Spleen (tissue), 11 donors: ENCODE measurements around the gene ACOT13. TPM values are rescaled to one million over a fixed set of nuclear protein-coding genes. Genes with fewer than 3 reads are reported as not detected.
A peak's percentile ranks its signal among the peaks of the same experiment; 100 is the strongest.

ENCODE experiments used
- DNase-seq: peaks from one replicate; pipeline ENCODE4 v3.0.0-alpha.2; 2020
- H3K27ac ChIP-seq, 8 donors: fragments of 200-600 bp; sonication (generic) in 7 of 8; 1 replicate in 4 of 8; 2 replicates in 4 of 8; pipeline versions ENCODE4 v1.5.0 to v1.8.0; 2016 to 2021; ENCODE audit warnings: inconsistent platforms in 4 of 8, mild to moderate bottlenecking in 4 of 8, moderate library complexity in 1 of 8
- H3K27me3 ChIP-seq, 7 donors: fragments of 200-600 bp; sonication (generic) in 6 of 7; replicated peaks in 1 of 7; 1 replicate in 4 of 7; 2 replicates in 3 of 7; pipeline versions ENCODE4 v1.5.0 to v1.8.0; 2016 to 2021; ENCODE audit warnings: inconsistent platforms in 3 of 7, mild to moderate bottlenecking in 1 of 7
- H3K36me3 ChIP-seq, 6 donors: fragments of 200-600 bp; sonication (generic) in 5 of 6; 1 replicate in 4 of 6; 2 replicates in 2 of 6; pipeline versions ENCODE4 v1.5.0 to v1.8.0; 2016 to 2021; ENCODE audit warnings: inconsistent platforms in 2 of 6
- H3K4me1 ChIP-seq, 6 donors: fragments of 200-600 bp; sonication (generic) in 5 of 6; 1 replicate in 3 of 6; 2 replicates in 3 of 6; pipeline versions ENCODE4 v1.5.0 to v1.8.0; 2016 to 2021; ENCODE audit warnings: inconsistent platforms in 3 of 6
- H3K4me3 ChIP-seq, 8 donors: fragments of 200-600 bp; sonication (generic) in 7 of 8; 1 replicate in 4 of 8; 2 replicates in 4 of 8; pipeline versions ENCODE4 v1.5.0 to v1.8.0; 2016 to 2021; ENCODE audit warnings: inconsistent platforms in 4 of 8, mild to moderate bottlenecking in 4 of 8, moderate library complexity in 2 of 8
- H3K9me3 ChIP-seq, 8 donors: fragments of 200-600 bp; sonication (generic) in 7 of 8; 1 replicate in 4 of 8; 2 replicates in 4 of 8; pipeline versions ENCODE4 v1.5.0 to v1.8.0; 2016 to 2021; ENCODE audit warnings: inconsistent platforms in 4 of 8
- CTCF ChIP-seq, 11 experiments: fragments of 200-600 bp in 7 of 11; fragments of 450-650 bp in 4 of 11; sonication (generic) in 4 of 11; IDR thresholded peaks in 8 of 11; conservative IDR thresholded peaks in 3 of 11; 1 replicate in 7 of 11; 2 replicates in 4 of 11; pipeline versions ENCODE4 v1.4.0 to v1.8.0; 2016 to 2021; ENCODE audit warnings: antibody characterized with exemption in 11 of 11, inconsistent platforms in 4 of 11, mild to moderate bottlenecking in 1 of 11
- POLR2A ChIP-seq, 3 donors: fragments of 450-650 bp; IDR thresholded peaks; one replicate each; pipeline ENCODE4 v1.5.1; 2017; ENCODE audit warnings: antibody characterized with exemption in 3 of 3, mild to moderate bottlenecking in 1 of 3
- POLR2AphosphoS5 ChIP-seq, 3 donors: sonication (generic); formaldehyde crosslinking; IDR thresholded peaks; one replicate each; pipeline ENCODE4 v1.5.1; 2017; ENCODE audit warnings: antibody characterized with exemption in 3 of 3
- WGBS, 5 donors: extraction: QIAGEN DNeasy Blood & Tissue Kit in 3 of 5; methylation state at CpG; one replicate each; pipeline versions ENCODE4 v1.1.5 to v1.1.7; 2013 to 2018; 5-methylcytosine and 5-hydroxymethylcytosine counted together
- intact Hi-C: fragments of 100-400 bp; cut with DNase I; formaldehyde crosslinking; loops from one replicate; pipeline ENCODE4 v1.15.0; 2023; ENCODE audit warnings: low total_unique reads
- polyA plus RNA-seq, 3 donors: library from polyadenylated mRNA; stranded (reverse); fragments of 200-250 nt; gene quantifications; one replicate each; pipeline ENCODE4 v1.2.1, GENCODE V29; 2013
- total RNA-seq, 7 donors: library from RNA; depleted of rRNA in 3 of 7; stranded (reverse); fragments of >200 nt in 3 of 7; fragmentation: NEBNext Ultra II Directional in 4 of 7; extraction: Animal tissue kit (Norgen Biotek cat#: 25700) in 4 of 7; gene quantifications; one replicate each; pipeline versions ENCODE4 v1.1.0 to v1.2.1, GENCODE V29; 2016 to 2021
- donor health status: healthy with polysubstance abuse.
- donor health status: DM: no; HTN: no; CAD: no; lungs with moderate emphysema.
- donor health status: DM: no; HTN: no; CAD: no.
- donor health status: Bipolar disorder and iron deficiency.
- donor health status: healthy.
- donor health status: DM: no; HTN: no; CAD: no.
- donor health status: DM: yes; HTN: yes; CAD: no.

Gene ACOT13
- total and polyA plus RNA-seq, 10 donors = 3.5 to 18.6 (median 12.7) TPM

- DNase-seq = no peak
- H3K27ac ChIP-seq = peak overlapping the region in 1 of 8 donors; percentile 26
- WGBS, 5 donors = 65 to 76% (median 74%) methylated on average over 3 of the region's 3 CpGs
- intact Hi-C loops = loop anchor here (5.0 kb wide), 1 partner anchor 117 kb away; no protein-coding TSS in a partner anchor
- H3K4me1 ChIP-seq = peaks cover 0 to 55% (median 11%) of the 10 kb centered on the region in 6 donors
- H3K9me3 ChIP-seq = no peaks in the 10 kb centered on the region
- peaks cover 0 to 64% (median 23%) of the 10 kb centered on the region in 6 donors for H3K36me3 ChIP-seq
- TF ChIP-seq POLR2A (IDR thresholded peaks at IDR 0.05) (no peak), POLR2AphosphoS5 (IDR thresholded peaks at IDR 0.05) (no peak), CTCF (IDR thresholded peaks at IDR 0.05 in 8 of 11, conservative IDR thresholded peaks at IDR 0.05 in 3 of 11) (no peak)
- no peak overlapping the region for H3K4me3 ChIP-seq
- no peaks in the 10 kb centered on the region for H3K27me3 ChIP-seq
Measured at GRCh38 chr6:24699521-24700359, 32.9 kb downstream of the ACOT13 start.

GRCh38 chr6:24702720-24703282, 35.9 kb downstream of the ACOT13 start:
- Histone ChIP-seq H3K9me3 (no peaks in the 10 kb centered on the region), H3K36me3 (peaks cover 0 to 94% (median 53%) of the 10 kb centered on the region in 6 donors), H3K4me3 (no peak overlapping the region), H3K4me1 (peaks cover 0 to 73% (median 20%) of the 10 kb centered on the region in 6 donors), H3K27ac (peak overlapping the region in 2 of 8 donors; percentile 45), H3K27me3 (no peaks in the 10 kb centered on the region)
- DNase-seq = no peak
- intact Hi-C loops = no loop called here
- 73 to 86% (median 83%) methylated on average over 4 of the region's 4 CpGs for WGBS, 5 donors
- TF ChIP-seq CTCF (IDR thresholded peaks at IDR 0.05 in 8 of 11, conservative IDR thresholded peaks at IDR 0.05 in 3 of 11) = no peak
- peak in 1 of 3 donors; percentile 53 for TF ChIP-seq POLR2AphosphoS5 (IDR thresholded peaks at IDR 0.05)
- no peak for TF ChIP-seq POLR2A (IDR thresholded peaks at IDR 0.05)

DNA sequence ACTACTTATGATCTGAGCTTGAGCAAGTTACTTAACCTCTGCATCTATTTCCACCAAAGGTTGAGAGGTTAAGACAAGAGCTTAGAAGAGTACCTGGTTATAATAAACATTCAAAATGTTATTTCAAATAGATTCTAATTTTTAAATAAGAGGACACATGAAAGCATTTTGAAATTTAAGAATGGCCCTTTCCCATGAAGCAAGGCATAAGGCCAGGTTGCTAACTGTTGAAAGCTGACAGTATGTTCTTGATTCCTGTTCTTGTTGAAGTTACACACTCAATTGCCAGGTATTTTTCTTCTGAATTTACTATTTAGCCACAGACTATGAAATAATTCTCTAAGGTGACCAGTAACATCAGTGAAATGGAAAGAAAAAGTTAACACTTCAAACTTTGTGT, 37.6 kb downstream of the ACOT13 start:
- peaks cover 0 to 99% (median 70%) of the 10 kb centered on the region in 6 donors for H3K36me3 ChIP-seq
- intact Hi-C loops = no loop called here
- H3K4me1 ChIP-seq = peaks cover 0 to 87% (median 25%) of the 10 kb centered on the region in 6 donors
- TF ChIP-seq POLR2A (IDR thresholded peaks at IDR 0.05) (no peak), POLR2AphosphoS5 (IDR thresholded peaks at IDR 0.05) (no peak), CTCF (IDR thresholded peaks at IDR 0.05 in 8 of 11, conservative IDR thresholded peaks at IDR 0.05 in 3 of 11) (no peak)
- no peak for DNase-seq
- no peak overlapping the region for H3K4me3 ChIP-seq
- H3K27me3 ChIP-seq = no peaks in the 10 kb centered on the region
- H3K27ac ChIP-seq = no peak overlapping the region
- H3K9me3 ChIP-seq = no peaks in the 10 kb centered on the region

DNA sequence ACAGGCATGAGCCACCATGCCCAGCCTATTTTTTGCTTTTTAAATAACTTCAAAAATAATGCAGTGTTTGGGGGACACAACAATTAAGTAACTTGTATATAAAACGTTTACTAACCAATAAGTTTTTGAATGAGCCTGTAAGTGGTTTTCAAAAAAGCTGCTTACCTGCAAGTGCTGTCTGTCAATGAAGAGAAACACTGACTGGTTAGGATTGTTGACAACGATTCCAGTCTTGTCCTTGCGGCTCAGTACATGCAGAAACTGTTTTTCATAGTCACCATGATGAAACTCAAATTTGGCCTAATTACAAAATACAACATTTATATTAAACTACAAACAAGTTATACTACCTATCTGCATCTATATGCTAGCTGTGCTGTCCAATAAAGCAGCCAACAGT, 41.7 kb downstream of the ACOT13 start:
- Histone ChIP-seq H3K4me3 (no peak overlapping the region), H3K9me3 (no peaks in the 10 kb centered on the region), H3K36me3 (peaks cover 0 to 100% (median 98%) of the 10 kb centered on the region in 6 donors), H3K4me1 (peaks cover 4 to 95% (median 60%) of the 10 kb centered on the region in 6 donors), H3K27ac (peak overlapping the region in 1 of 8 donors; percentile 3), H3K27me3 (no peaks in the 10 kb centered on the region)
- 86 to 92% (median 89%) methylated on average over 3 of the region's 3 CpGs for WGBS, 5 donors
- no peak for DNase-seq
- intact Hi-C loops = no loop called here
- no peak for TF ChIP-seq POLR2A (IDR thresholded peaks at IDR 0.05)
- no peak for TF ChIP-seq POLR2AphosphoS5 (IDR thresholded peaks at IDR 0.05)
- no peak for TF ChIP-seq CTCF (IDR thresholded peaks at IDR 0.05 in 8 of 11, conservative IDR thresholded peaks at IDR 0.05 in 3 of 11)
